Measurements from ENCODE around the gene CTAGE8. TPM values are rescaled to one million over a fixed set of nuclear protein-coding genes. Genes with fewer than 3 reads are reported as not detected.
"Not testable (repeated sequence)": the region's sequence is repeated elsewhere in the genome, so short reads cannot be mapped to it uniquely, and the experiment has no call there.

Gene CTAGE8
- total and polyA plus RNA-seq, 8 donors = 0.68 to 12.5 (median 5.7) TPM; not detected in 4

DNA sequence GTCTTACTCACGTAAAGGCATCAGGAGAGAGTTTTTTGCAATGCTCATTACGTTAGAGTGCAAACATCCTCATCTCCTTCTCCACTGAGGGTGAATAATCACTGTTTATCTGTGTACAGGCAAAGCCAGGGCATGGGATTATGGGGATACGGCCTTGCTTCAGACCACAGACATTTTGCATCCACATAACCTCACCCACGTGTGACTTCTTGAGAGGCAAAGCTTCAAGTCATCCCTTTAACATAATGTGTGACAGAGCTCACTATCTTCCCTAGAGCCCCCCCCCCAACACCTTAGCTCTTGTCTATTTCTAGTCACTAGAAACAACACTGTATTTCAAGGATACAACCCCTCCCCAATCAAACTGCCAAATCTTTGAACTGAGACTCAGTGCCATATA lies 22.5 kb upstream of the CTAGE8 start:
- H3K4me1 ChIP-seq; intact Hi-C loops (cut with DNase I; ENCODE audit: low total_unique reads); H3K27ac ChIP-seq; H3K4me3 ChIP-seq; H3K36me3 ChIP-seq; H3K9me3 ChIP-seq; H3K27me3 ChIP-seq: not testable (repeated sequence)
- 33 to 44% (median 38%) methylated on average over 2 of the region's 4 CpGs for WGBS, 5 donors
- peak in 1 of 2 donors; percentile 1 for DNase-seq

DNA sequence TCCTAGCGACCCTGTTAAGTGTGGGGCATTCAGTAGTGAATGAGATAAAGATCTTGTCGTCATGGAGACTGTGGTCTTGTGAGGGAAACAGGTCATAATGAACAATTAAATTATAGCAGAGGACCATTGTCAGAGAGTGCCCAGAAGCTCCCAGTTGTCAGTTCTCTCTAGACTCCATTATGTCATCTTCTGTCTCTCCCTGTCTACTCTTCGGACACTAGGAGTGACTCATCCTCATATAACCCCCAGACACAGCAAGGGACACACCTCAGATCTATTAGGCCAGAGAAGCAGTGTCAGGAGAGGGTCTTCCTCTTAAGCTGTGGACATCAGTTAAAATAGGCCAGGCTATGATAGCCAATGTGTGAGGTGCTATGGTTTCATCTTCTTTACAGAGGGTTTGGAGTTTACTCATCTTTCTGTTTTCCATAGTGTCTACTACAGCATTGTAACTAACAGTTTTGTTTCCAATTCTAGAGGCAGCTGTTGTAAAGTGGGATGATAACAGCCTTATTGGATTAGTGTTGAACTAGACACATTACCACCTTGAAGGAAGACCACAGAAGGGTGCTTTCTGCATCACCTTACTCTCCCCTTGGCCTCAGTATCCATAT lies 18.2 kb upstream of the CTAGE8 start:
- DNase-seq; H3K27me3 ChIP-seq; H3K27ac ChIP-seq; H3K4me1 ChIP-seq; intact Hi-C loops (cut with DNase I; ENCODE audit: low total_unique reads); H3K36me3 ChIP-seq; H3K9me3 ChIP-seq; H3K4me3 ChIP-seq: not testable (repeated sequence)
- no CpG with 5 or more reads among the region's 3 CpGs for WGBS, 5 donors

DNA sequence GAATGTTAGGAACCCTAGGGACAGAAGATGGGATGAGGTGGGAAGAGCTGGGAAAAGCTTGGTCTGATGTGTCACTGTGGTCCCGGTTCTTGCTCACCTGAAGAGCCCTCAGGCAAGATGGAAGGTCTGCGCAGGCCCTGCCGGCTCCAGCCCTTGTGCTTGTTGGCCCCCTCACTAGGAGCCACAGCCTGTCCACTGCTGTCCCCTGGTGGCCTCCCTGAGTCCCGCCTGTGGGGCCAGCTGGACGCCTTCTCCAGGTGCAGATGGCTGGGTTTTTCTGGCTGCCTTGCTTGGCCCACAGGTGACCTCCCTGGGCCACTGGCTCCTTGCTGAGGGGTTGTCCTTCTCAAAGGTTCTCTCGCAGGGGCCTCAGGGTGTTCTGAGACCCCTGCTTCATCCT lies 14.6 kb upstream of the CTAGE8 start:
- H3K36me3 ChIP-seq; H3K27me3 ChIP-seq; H3K4me1 ChIP-seq; DNase-seq; H3K9me3 ChIP-seq; H3K4me3 ChIP-seq; H3K27ac ChIP-seq; intact Hi-C loops (cut with DNase I; ENCODE audit: low total_unique reads): not testable (repeated sequence)
- no CpG with 5 or more reads among the region's 6 CpGs for WGBS, 5 donors

DNA sequence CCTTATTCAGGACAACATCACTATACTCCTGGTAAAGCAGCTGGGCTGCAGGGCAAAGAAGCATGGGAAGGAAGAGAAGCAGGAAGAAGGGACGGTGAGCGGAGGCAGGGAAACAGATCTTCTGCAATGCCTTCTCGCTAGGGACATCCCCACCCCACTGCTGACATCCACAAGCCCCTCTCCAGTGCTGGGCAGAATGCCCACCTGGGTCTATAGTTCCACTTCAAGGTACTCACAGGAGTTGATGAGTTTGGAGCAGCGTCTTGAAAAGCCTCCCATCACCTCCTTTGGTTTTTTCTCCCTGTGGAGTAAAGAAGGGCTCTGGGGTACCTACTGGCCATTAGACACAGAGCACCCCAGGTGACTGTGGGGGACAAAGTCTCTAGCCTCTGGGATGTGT lies 13.4 kb upstream of the CTAGE8 start:
- 86 to 100% (median 96%) methylated on average over 2 to 4 of the region's 4 CpGs for WGBS, 5 donors
- intact Hi-C loops (cut with DNase I; ENCODE audit: low total_unique reads); H3K27me3 ChIP-seq; H3K4me3 ChIP-seq; H3K36me3 ChIP-seq; H3K4me1 ChIP-seq; H3K27ac ChIP-seq; DNase-seq; H3K9me3 ChIP-seq: not testable (repeated sequence)

DNA sequence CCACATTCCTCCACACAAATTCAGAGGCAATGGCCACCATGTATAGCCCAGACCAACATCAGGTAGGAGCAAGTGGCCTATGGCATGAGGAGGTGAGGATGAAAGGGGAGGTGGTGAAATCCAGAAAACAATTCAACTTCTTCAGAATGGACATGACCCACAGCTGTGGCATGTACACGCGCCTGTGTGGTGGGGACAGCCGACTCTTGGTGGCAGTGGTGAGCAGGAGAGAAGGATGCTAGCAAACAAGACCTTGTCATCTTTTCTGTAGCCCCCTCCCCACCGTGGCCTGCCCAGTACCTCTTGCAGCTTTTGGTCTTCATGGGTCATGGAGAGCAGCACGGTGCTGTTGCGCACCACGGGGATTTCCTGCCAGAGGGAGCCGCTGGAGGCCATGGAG lies 12.9 kb upstream of the CTAGE8 start:
- DNase-seq; intact Hi-C loops (cut with DNase I; ENCODE audit: low total_unique reads); H3K9me3 ChIP-seq; H3K4me3 ChIP-seq; H3K4me1 ChIP-seq; H3K27me3 ChIP-seq; H3K36me3 ChIP-seq; H3K27ac ChIP-seq: not testable (repeated sequence)
- no CpG with 5 or more reads among the region's 8 CpGs for WGBS, 5 donors

DNA sequence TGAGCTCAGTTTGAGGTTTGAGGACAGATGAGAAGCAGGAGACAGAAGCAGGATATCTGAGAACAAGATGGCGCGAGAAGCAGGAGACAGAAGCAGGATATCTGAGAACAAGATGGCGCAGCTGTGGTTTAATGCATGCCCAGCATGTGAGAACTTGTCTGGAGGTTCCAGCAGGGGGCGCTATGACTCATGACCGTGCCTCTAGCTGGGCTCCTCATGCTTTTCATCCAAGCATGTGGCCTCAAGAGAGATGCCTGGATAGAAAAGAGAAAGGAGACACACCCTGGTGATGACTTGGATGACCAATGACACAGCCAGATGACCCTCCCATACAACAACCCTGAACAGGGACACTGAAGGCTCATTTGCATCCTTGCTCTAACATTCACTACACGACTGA lies 10.9 kb upstream of the CTAGE8 start:
- H3K4me1 ChIP-seq; intact Hi-C loops (cut with DNase I; ENCODE audit: low total_unique reads): not testable (repeated sequence)
- WGBS, 5 donors = 83 to 100% (median 97%) methylated on average over 2 to 4 of the region's 6 CpGs

DNA sequence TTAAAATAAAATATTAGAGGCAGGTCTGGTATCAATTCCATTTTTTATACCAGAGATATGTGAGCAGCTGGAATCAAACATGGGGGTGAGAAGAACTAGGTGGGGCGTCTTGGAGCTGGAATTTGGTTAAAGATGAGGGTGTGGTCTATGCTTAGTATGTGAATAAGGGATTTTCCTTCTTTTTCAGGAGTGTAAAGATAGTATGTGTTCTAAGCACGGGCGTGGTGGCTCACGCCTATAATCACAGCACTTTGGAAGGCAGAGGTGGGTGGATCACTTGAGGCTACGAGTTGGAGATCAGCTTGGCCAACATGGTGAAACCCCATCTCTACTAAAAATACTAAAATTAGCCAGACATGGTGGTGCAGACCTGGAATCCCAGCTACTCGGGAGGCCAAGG lies 6.2 kb upstream of the CTAGE8 start:
- intact Hi-C loops (cut with DNase I; ENCODE audit: low total_unique reads) = not testable (repeated sequence)

More for the DNA sequence above, 10.9 kb upstream of the CTAGE8 start:
- not testable (repeated sequence) for DNase-seq, H3K4me3 ChIP-seq, H3K36me3 ChIP-seq, H3K9me3 ChIP-seq, H3K27me3 ChIP-seq, H3K27ac ChIP-seq

DNA sequence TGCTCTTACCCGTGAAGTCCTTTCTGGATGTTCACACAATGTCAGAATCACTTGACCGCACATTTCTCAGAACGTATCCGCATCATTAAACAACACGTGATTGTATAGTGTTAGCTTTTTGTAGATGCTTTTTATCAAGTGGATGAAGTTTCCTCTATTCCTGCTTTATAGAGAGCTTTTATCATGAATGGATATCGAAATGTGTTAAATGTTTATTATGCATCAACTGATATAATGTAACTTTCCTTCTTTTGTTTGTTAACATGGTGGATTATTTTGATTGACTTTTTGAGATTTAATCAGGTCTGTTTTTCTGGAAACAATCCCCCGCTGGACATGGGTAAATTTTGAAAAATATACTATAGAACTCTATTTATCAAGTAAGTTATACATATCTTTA lies 4.4 kb downstream of the CTAGE8 start, which contains the start of gene OR2A7:
TSS of gene OR2A7 (minus strand) at position 101 of the 400 bp plus-strand sequence. CDS start 5,164 bp downstream, outside the sequence.
- H3K9me3 ChIP-seq; intact Hi-C loops (cut with DNase I; ENCODE audit: low total_unique reads); H3K4me3 ChIP-seq; H3K27me3 ChIP-seq; H3K27ac ChIP-seq; H3K4me1 ChIP-seq; DNase-seq; H3K36me3 ChIP-seq: not testable (repeated sequence)
- 91 to 97% (median 94%) methylated on average over 4 to 6 of the region's 7 CpGs for WGBS, 5 donors

More for the DNA sequence above, 6.2 kb upstream of the CTAGE8 start:
- H3K4me3 ChIP-seq, H3K36me3 ChIP-seq, H3K27ac ChIP-seq, H3K9me3 ChIP-seq, DNase-seq, H3K27me3 ChIP-seq, H3K4me1 ChIP-seq: not testable (repeated sequence)
- 90 to 100% (median 96%) methylated on average over 4 of the region's 6 CpGs for WGBS, 5 donors

DNA sequence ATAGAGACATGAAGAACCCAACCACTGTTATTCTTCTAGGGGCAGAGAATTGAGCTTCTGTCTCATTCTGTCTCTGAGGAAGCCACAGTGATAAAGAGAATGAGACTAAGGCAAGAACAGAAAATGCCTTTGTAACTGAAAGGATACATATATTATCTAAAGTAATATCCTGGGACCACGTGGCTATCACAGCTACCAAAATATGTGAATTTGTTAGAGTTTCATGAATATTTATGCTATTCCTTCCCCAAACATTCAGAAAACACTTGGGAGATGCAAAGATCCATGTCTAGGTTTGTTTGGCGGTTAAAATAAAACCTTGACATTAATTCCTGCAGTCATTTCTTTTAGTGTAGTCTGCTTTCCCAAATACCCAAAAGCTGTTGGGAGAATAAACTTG lies 7.0 kb downstream of the CTAGE8 start:
- WGBS, 5 donors = no CpG with 5 or more reads among the region's 2 CpGs
- H3K4me1 ChIP-seq; intact Hi-C loops (cut with DNase I; ENCODE audit: low total_unique reads); H3K4me3 ChIP-seq; H3K9me3 ChIP-seq; DNase-seq; H3K36me3 ChIP-seq; H3K27ac ChIP-seq; H3K27me3 ChIP-seq: not testable (repeated sequence)

DNA sequence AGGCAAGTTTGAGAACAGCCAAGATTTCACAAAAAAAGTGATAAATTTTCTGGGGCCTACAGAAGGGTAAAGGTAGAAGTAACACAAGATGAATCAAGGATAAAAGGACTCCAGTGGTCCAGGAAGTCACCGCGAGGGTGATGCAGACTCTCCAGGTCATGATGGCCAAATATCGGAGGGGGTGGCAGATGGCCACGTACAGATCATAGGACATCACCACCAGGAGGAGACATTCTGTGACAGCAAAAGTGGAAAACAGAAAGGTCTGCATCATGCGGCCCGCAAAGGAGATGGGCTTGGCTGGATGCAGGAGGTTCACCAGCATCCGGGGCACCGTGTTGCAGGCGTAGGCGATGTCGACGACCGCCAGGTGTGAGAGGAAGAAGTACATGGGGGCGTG lies 10.0 kb downstream of the CTAGE8 start:
- intact Hi-C loops (cut with DNase I; ENCODE audit: low total_unique reads); H3K4me3 ChIP-seq; H3K27me3 ChIP-seq; H3K4me1 ChIP-seq; DNase-seq; H3K9me3 ChIP-seq; H3K36me3 ChIP-seq; H3K27ac ChIP-seq: not testable (repeated sequence)
- WGBS, 5 donors = no CpG with 5 or more reads among the region's 14 CpGs

Measured in stomach (tissue), 9 donors.